Left ventricle myocardium inferior (tissue), 1 donor: Measurements from ENCODE around the gene HECW1. TPM values are rescaled to one million over a fixed set of nuclear protein-coding genes. Genes with fewer than 3 reads are reported as not detected.

ENCODE experiments used
- DNase-seq: peaks from one replicate; pipeline ENCODE4 v3.0.0-alpha.2; 2020
- H3K27ac ChIP-seq: fragments of 200-600 bp; replicated peaks from 2 replicates; pipeline ENCODE4 v1.8.0; 2021
- H3K27me3 ChIP-seq: fragments of 200-600 bp; 2 replicates; pipeline ENCODE4 v1.8.0; 2021; ENCODE audit warnings: low read depth
- H3K36me3 ChIP-seq: fragments of 200-600 bp; 2 replicates; pipeline ENCODE4 v1.8.0; 2021
- H3K4me1 ChIP-seq: fragments of 200-600 bp; 2 replicates; pipeline ENCODE4 v1.8.0; 2021
- H3K4me3 ChIP-seq: fragments of 200-600 bp; 2 replicates; pipeline ENCODE4 v1.8.0; 2021; ENCODE audit warnings: mild to moderate bottlenecking, moderate library complexity
- H3K9me3 ChIP-seq: fragments of 200-600 bp; replicated peaks from 2 replicates; pipeline ENCODE4 v1.8.0; 2021
- CTCF ChIP-seq: fragments of 200-600 bp; IDR thresholded peaks from 2 replicates; pipeline ENCODE4 v1.8.0; 2021; ENCODE audit warnings: antibody characterized with exemption, mild to moderate bottlenecking, borderline replicate concordance
- intact Hi-C: fragments of 100-400 bp; cut with micrococcal nuclease; formaldehyde crosslinking; loops from one replicate; pipeline ENCODE4 v1.11.0; 2022
- total RNA-seq: library from RNA; stranded (reverse); fragmentation: NEBNext Ultra II Directional; extraction: Animal tissue kit (Norgen Biotek cat#: 25700); gene quantifications from one replicate; pipeline ENCODE4 v1.2.1, GENCODE V29; 2021
- donor health status: DM: no; HTN: yes; CAD: no; lungs with severe emphysema.

Gene HECW1
- total RNA-seq, 1 donor from 2014 or later, result not detected

DNA sequence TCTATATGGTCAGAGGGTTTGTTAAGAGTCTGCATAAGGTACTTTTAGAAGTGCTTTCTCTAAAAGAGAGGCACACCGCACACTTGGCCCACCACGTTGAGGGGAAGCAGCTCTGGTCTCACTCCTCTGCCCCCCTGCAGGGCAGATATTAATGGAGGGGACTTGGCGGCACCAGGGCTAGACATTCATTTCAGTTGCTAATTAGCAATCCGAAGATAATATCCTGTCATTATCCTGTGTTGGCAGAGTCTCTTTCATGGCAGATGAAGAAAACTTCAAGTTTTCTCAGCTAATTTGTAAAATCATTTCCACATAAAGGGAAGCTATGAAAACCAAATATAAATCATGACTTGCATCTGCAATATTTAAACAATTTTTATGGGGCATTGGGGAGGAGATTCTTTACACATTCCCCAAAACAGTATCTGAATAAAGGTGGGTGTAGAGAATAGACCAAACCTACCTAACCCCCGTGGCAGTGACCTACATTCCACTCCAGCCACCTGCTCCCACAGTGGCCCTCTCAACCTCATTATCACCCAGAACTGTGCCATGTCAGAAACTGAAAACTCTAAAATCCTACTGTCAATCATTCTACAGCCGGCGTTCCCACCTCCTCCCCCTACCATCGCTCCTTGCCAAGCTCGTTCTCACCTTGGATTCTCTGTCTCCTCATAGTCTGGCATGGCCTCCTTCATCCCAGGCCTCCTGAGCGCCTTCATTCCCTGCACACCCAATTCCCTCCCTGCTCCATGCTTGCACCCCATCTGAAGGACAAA lies 416.3 kb downstream of the HECW1 start:
- intact Hi-C loops, result no loop called here
- DNase-seq, result no peak
- no peak for TF ChIP-seq CTCF

GRCh38 chr7:43530553-43531410 lies 418.3 kb downstream of the HECW1 start:
- TF ChIP-seq CTCF, result no peak
- Histone ChIP-seq H3K27ac (no peak overlapping the region), H3K4me3 (no peak overlapping the region), H3K9me3 (no peaks in the 10 kb centered on the region), H3K27me3 (no peaks in the 10 kb centered on the region), H3K36me3 (no peaks in the 10 kb centered on the region), H3K4me1 (no peaks in the 10 kb centered on the region)
- intact Hi-C loops, result no loop called here
- no peak for DNase-seq

More for the DNA sequence above, 416.3 kb downstream of the HECW1 start:
- H3K27ac ChIP-seq, result no peak overlapping the region
- H3K4me1 ChIP-seq, result no peaks in the 10 kb centered on the region
- H3K36me3 ChIP-seq, result no peaks in the 10 kb centered on the region
- no peak overlapping the region for H3K4me3 ChIP-seq
- H3K9me3 ChIP-seq, result no peaks in the 10 kb centered on the region
- no peaks in the 10 kb centered on the region for H3K27me3 ChIP-seq

DNA sequence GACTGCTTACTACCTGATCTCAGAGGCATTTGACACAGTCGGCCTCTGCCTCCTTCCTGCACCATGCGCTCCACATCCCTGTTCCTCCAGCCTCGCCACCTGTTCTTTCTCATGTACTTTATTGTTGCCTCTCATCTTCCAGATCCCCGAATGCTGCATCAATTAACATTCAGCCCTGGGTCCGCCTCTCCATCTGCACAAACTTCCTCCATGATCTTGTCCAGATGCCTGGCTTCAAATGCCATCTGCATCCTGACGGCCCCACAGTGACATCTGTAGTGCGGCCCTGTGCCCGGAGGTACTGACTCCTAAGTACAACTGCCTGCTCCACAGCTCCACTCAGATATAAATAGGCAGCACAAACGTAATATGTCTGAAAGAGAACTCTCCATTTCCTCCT lies 419.3 kb downstream of the HECW1 start:
- Histone ChIP-seq H3K27ac (no peak overlapping the region), H3K4me3 (no peak overlapping the region), H3K36me3 (no peaks in the 10 kb centered on the region), H3K9me3 (no peaks in the 10 kb centered on the region), H3K4me1 (no peaks in the 10 kb centered on the region), H3K27me3 (no peaks in the 10 kb centered on the region)
- no peak for TF ChIP-seq CTCF
- no peak for DNase-seq
- intact Hi-C loops, result no loop called here

GRCh38 chr7:43533801-43534479 lies 421.5 kb downstream of the HECW1 start:
- H3K27me3 ChIP-seq, result no peaks in the 10 kb centered on the region
- DNase-seq, result no peak
- peaks cover 11% of the 10 kb centered on the region for H3K4me1 ChIP-seq
- no peaks in the 10 kb centered on the region for H3K36me3 ChIP-seq
- no peak overlapping the region for H3K27ac ChIP-seq
- no peak overlapping the region for H3K4me3 ChIP-seq
- H3K9me3 ChIP-seq, result no peaks in the 10 kb centered on the region
- intact Hi-C loops, result no loop called here
- no peak for TF ChIP-seq CTCF

DNA sequence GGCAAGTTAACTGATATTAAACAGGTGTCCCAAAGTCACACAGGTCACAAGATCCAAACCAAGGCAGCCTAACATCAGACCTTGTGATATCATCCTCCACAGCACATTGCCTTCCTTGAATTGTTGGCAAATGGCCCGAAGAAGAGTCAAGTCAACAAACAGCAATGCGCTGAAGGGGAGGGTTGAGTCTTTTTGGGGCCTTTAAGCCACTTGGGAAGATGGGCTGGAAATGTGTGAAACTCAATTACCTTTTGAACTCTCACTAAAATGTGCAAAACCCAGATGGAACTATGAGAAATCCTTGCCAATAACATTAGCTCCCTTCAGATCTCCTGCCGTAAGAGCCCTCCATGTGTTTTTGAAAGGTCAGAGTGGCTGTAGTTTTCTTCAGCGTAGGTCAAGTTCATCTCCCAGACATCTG lies 422.6 kb downstream of the HECW1 start:
- Histone ChIP-seq H3K4me3 (no peak overlapping the region), H3K9me3 (no peaks in the 10 kb centered on the region), H3K36me3 (no peaks in the 10 kb centered on the region), H3K27ac (no peak overlapping the region), H3K27me3 (no peaks in the 10 kb centered on the region), H3K4me1 (peaks cover 11% of the 10 kb centered on the region)
- intact Hi-C loops, result no loop called here
- TF ChIP-seq CTCF, result no peak
- DNase-seq, result no peak
